Measurements from ENCODE around the gene PRDM16. TPM values are rescaled to one million over a fixed set of nuclear protein-coding genes. Genes with fewer than 3 reads are reported as not detected.

The PRDM16 gene
- total and polyA plus RNA-seq, 2 of the 13 experiments (the other 11 are each of a cell fraction or from before 2014, with no cell fraction given) = 0.15 to 0.81 TPM

DNA sequence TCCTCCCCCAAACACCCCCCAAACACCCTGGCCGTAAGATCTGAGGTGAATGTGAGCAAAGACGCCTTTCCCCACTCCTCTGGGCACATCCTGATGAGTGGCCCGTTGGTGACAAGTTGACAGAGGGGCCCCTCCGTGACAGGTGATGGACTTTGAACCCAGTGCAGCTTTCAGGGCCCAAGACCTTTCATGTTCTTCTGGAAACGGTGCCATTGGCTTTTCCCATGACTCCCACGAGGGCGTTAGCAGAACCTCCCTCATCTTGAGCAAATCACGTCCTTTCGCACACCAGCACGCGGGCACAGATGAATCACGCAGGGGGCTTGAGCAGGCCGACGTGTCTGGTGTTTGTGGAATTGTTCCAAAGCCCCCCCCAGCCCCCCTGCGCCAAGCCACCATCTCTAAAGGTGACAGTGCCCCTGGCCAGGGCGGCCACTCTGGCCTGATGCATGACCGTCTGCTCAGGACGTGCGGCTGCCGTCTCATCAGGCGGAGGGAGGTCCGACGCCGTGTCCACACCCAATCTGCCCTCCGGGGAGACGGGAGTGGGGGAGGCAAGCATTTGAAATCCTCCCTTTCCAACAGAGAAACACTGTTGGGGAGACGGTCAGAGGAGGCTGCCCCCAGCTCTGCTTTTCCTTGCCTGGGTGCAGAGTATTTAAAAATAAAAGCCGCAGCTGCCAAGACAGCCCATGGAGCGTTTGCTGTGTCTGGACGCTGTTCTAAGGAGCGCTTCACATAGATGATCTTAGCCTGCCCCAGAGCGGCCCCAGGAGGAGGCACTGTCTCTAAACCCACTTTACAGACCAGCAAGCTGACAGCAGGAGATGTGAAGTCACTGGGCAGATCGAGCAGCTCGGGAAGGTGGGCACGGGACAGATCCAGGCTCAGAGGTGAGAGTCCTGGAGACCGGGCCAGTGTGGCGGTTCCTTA is 287.2 kb downstream of the PRDM16 start (continued):
- TF ChIP-seq, protein P1, sequence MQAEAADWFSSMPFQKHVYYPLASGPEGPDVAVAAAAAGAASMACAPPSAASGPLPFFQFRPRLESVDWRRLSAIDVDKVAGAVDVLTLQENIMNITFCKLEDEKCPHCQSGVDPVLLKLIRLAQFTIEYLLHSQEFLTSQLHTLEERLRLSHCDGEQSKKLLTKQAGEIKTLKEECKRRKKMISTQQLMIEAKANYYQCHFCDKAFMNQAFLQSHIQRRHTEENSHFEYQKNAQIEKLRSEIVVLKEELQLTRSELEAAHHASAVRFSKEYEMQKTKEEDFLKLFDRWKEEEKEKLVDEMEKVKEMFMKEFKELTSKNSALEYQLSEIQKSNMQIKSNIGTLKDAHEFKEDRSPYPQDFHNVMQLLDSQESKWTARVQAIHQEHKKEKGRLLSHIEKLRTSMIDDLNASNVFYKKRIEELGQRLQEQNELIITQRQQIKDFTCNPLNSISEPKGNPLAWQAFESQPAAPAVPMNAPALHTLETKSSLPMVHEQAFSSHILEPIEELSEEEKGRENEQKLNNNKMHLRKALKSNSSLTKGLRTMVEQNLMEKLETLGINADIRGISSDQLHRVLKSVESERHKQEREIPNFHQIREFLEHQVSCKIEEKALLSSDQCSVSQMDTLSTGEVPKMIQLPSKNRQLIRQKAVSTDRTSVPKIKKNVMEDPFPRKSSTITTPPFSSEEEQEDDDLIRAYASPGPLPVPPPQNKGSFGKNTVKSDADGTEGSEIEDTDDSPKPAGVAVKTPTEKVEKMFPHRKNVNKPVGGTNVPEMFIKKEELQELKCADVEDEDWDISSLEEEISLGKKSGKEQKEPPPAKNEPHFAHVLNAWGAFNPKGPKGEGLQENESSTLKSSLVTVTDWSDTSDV (CRISPR knock-in tag; IDR thresholded peaks at IDR 0.05) = no peak
- TF ChIP-seq BORCS8-MEF2B (CRISPR knock-in tag; IDR thresholded peaks at IDR 0.05) (no peak), IRF9 (CRISPR knock-in tag; IDR thresholded peaks at IDR 0.05; ENCODE audit: borderline replicate concordance) (no peak), KDM1A (CRISPR knock-in tag; IDR thresholded peaks at IDR 0.05) (peak; percentile 50; the same call in 1 of the 2 replicates), ZNF619 (CRISPR knock-in tag; IDR thresholded peaks at IDR 0.05) (no peak)

DNA sequence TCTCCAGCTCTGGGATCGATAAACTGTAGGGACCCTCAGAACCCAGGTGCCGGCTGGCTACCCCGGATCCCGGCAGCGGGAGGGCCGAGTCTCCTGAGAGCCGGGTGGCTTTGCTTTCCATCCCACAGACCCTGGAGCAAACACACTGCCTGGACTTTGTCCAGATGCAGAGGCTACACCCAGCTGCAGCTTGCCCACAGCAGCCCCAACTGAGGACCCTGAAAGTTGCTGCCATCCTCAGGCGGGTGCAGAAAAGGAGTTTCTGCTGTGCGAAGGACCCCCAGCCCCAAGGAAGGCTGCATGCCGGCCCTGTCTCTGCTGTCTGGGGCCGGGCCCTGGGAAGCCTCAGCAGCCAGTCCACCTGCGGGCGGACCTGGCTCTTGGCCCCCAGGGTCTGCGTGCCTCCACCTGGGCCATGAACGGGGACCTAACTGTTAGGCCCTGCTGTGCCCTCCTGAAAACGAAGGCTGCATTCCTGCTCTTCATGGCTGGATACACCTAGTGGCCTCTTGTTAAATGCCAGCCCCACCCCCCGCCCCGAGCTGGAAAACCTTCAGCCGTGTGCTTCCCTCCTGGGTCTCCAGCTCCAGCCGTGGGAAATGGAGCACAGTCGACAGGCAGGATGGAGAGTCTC is 287.9 kb downstream of the PRDM16 start:
- Histone ChIP-seq H3K4me3 (replicated peaks in 1 of 3; ENCODE audit: insufficient read depth in 1 of 3, low read depth in 2 of 3, low read length in 3 of 3) (peak overlapping the region in 1 of 3 experiments; percentile 29; a peak in 1 of 6 replicates), H3K27ac (ENCODE audit: extremely low read length, insufficient read depth, low read length) (peak overlapping the region; percentile 51), H3K9me3 (ENCODE audit: low read length) (no peaks in the 10 kb centered on the region), H3K36me3 (replicated peaks in 1 of 2; ENCODE audit: control insufficient read depth in 1 of 2, insufficient read depth in 2 of 2, low read length in 2 of 2) (no peaks in the 10 kb centered on the region), H3K79me2 (ENCODE audit: insufficient read depth, low read length) (no peaks in the 10 kb centered on the region), H3K9ac (ENCODE audit: insufficient read depth, low read depth, low read length) (peak overlapping the region; percentile 37), H3K4me1 (ENCODE audit: insufficient read depth, low read length) (peaks cover 70% of the 10 kb centered on the region), H3K27me3 (ENCODE audit: control insufficient read depth in 1 of 2, insufficient read depth in 2 of 2, low read length in 2 of 2) (peaks cover 0 to 2% of the 10 kb centered on the region in 2 experiments; a peak in 1 of 5 replicates), H4K20me1 (ENCODE audit: insufficient read depth, low read length) (no peaks in the 10 kb centered on the region), H3K4me2 (ENCODE audit: low read depth, low read length) (peak overlapping the region; percentile 68), H2AFZ (ENCODE audit: low read length) (no peak overlapping the region)
- POLR2A ChIA-PET = interaction anchor here (0.7 to 3.1 kb wide), 4 partner anchors 9 to 36 kb away, joined by 3 to 15 read pairs (median 5); no protein-coding TSS in a partner anchor
- no peak for FAIRE-seq
- WGBS (ENCODE audit: low lambda C conversion rate) = 63% methylated on average over 6 of the region's 21 CpGs
- peak; percentile 29 for DNase-seq (ENCODE audit: low spot score)
- no TSS peak for BruUV-seq (replicated peaks)
- ATAC-seq = peak; percentile 69
- CTCF ChIA-PET (ENCODE audit: low intra/inter-chr PET ratio, low total read pairs) = no interaction called here
- intact Hi-C loops (cut with micrococcal nuclease; ENCODE audit: unreplicated experiment) (no loop called here), in situ Hi-C loops (cut with HindIII; ENCODE audit: extremely low pct_ligation_motif_present, low pct_unique_long_range_greater_than_20kb) (no loop called here)
- TF ChIP-seq ZNF589 (CRISPR knock-in tag; conservative IDR thresholded peaks at IDR 0.05) (no peak), MIER2 (CRISPR knock-in tag; IDR thresholded peaks at IDR 0.05) (no peak), FOXP1 (IDR thresholded peaks at IDR 0.05) (no peak), FOXP1 (CRISPR knock-in tag; IDR thresholded peaks at IDR 0.05) (no peak), HNRNPL (IDR thresholded peaks at IDR 0.05; ENCODE audit: low read depth, low read length) (0 out of 2 replicates have a peak, but pooled peaks have one; percentile 77), ZFP1 (CRISPR knock-in tag; IDR thresholded peaks at IDR 0.05) (no peak)
